ENCODE measurements around the gene TMEFF2. TPM values are rescaled to one million over a fixed set of nuclear protein-coding genes. Genes with fewer than 3 reads are reported as not detected.
"Not testable (repeated sequence)": the region's sequence is repeated elsewhere in the genome, so short reads cannot be mapped to it uniquely, and the experiment has no call there.

The TMEFF2 gene
- total RNA-seq, 1 donor from 2014 or later, result 0.41 TPM

GRCh38 chr2:192183296-192183695 lies 11.4 kb downstream of the TMEFF2 start:
- DNase-seq, result no peak

- DNase-seq, result no peak
Measured at GRCh38 chr2:192166946-192167345, 27.8 kb downstream of the TMEFF2 start.

DNA sequence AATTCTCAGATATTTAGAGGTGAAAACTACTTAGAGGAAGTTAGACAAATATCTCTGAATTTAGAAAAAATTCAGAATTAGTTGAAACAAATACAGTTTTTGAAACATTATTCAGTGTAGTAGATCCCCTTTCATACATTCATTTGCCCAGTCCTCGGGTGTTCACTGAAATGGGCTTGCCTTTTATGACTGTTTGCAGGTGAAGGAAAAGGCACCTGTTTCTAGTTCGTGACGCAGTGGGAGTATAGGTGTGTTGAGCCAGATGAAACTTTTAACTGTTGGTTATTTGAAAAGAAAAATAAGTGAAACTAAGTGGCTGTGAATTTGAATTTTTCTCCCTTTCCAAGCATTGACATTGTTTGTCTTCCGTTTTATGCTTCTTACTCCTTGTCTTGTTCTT lies 28.9 kb downstream of the TMEFF2 start:
- DNase-seq, result no peak

DNA sequence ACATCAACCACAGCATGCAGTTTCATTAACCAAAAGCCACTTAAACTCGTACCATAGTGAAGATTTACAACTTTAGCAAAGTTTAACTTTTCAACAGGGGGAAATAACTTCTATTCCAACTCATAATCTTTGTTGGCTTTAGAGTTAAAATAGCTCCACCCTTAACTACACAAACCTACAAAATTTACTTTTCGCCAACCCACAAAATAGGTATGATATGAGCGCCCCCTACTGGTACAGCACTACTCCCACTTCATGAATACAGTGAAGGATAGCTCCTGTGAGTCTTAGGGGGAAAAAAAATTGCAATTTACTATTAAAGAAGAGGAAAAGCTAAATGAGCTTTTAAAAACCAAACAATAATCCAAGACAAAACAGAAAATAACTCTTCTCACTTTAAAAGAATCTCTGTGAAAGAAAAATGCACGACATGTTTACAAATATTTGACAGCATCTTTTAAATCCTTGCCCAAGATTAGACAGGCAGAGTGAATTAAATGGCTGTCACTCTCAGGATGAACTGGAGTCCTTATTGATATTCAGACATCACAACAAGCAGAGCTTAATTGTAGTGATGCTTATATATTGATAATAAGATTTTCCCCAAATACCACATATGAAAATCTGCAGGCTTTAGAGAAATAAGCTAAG lies 32.2 kb downstream of the TMEFF2 start:
- DNase-seq, result peak; percentile 91

GRCh38 chr2:192161656-192162290 lies 33.0 kb downstream of the TMEFF2 start:
- no peak for DNase-seq

- DNase-seq, result no peak
Measured at GRCh38 chr2:192159736-192160135, 35.0 kb downstream of the TMEFF2 start.

DNA sequence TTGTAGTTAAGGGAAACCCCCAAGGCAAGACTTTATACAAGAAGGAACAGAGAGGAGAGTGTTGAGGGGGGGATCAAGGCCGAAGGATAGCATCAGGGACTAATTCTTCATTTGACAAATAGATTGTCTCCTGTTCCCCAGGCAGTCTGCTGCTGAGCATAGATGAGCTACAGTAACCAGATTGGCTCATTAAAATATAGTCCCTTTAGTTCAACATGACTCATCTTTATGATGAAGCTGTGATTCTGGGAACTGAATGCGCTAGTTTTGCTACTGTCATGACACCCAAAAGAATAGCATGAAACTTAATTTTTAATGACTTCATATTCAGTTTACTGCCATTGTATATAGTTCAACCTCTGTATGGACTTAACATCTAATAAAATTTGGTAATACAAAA lies 35.5 kb downstream of the TMEFF2 start:
- DNase-seq, result no peak

DNA sequence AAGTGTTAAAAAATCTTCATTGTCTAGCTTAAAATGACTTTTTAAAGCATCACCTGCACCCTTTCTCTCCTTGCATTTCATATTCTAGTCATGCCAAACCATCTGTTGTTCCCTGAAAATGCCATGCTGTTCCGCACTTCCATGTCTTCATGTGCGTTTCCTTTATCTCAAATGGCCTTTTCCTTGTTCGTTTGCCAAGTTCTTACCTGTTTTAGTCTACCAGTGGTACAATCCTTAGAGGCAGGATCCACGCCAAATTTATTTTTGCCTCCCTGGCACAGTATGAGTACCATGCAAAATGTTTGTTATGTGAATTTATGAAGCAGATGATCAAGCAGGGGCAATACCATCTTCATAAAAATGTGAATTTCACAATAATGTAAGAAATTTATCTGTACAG lies 37.0 kb downstream of the TMEFF2 start:
- no peak for DNase-seq

DNA sequence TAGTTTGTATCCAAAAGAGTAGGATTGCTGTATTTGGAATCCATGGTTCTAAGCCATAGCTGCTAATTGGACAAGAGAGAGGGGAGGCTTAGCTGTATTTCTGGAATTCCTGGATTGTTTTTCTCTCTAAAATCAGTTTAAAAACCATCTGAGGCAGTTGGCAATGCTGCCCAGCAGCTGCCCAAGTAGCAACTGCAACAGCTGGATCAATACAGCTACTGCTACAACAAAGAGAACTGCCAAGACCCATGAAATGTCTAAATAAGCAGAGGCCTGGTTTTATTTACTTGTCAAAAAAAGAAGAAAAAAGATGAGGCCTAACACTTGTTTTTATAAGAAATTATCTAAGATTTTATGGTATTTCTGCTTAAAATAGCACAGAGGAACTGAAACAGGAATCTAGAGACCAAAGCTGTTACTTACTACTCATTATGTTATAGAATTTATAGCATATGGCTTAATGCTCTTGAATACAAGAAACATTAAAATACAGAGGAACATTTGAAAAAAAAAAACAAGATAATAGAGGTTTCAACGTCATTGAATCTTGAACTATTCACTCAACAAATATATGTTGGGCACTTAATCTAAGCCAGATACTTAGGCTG lies 39.1 kb downstream of the TMEFF2 start:
- peak; percentile 92 for DNase-seq

- no peak for DNase-seq
Measured at GRCh38 chr2:192153561-192153960, 41.2 kb downstream of the TMEFF2 start.

DNA sequence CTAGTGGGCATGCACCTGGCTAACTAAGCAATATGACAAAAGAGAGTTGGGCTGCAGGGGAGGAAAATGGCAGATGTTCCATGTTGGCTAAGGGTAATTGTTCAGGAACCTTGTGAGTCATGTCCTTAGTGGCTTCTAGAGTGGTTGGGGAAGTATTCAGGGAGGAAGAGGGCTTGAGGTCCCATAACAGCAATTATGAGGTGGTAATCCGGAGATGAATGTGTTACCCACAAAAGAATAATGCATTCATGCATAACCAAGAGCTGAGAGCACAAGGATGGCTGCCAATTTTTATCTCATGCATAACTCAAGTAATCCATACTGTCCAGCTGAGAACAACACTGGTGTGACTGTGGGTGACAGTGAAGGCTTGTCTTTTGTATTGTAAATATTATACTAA lies 42.9 kb downstream of the TMEFF2 start:
- peak; percentile 63 for DNase-seq

GRCh38 chr2:192150166-192150565 lies 44.6 kb downstream of the TMEFF2 start:
- DNase-seq, result no peak

DNA sequence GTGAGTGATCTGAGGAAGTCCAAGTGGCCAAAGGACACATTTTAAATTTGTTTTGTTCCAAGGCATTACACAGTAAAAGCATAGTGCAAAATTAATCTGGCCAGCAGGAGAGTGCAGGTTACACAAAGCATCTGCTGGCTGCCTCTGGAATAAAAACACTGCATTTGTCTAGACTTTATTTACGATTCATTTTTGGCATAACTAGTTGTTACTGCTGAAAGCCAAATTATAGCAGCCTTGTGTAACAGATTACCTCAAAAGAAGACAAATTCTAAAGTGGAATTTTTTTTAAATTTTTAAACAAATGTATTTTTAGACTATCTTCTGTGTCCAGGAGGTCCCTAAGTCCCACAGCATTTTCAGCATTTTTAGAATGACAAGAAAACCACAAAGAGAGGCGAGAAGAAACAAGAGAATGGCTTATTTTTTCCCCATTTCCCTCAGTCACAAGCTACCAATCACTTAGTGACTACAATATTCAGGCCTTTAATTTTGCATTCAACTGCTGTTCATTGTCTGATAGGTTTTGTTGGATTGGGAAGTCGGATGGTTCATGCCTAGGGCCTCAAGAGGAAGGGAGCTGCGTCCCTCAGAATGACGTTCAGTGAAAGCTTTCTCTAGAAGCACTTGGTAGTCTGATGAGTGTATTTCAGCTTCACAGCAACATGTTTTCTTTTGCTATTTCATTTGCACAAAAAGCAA lies 46.0 kb downstream of the TMEFF2 start:
- DNase-seq, result peak; percentile 61

- no peak for DNase-seq
Measured at GRCh38 chr2:192148241-192148619, 46.5 kb downstream of the TMEFF2 start.

DNA sequence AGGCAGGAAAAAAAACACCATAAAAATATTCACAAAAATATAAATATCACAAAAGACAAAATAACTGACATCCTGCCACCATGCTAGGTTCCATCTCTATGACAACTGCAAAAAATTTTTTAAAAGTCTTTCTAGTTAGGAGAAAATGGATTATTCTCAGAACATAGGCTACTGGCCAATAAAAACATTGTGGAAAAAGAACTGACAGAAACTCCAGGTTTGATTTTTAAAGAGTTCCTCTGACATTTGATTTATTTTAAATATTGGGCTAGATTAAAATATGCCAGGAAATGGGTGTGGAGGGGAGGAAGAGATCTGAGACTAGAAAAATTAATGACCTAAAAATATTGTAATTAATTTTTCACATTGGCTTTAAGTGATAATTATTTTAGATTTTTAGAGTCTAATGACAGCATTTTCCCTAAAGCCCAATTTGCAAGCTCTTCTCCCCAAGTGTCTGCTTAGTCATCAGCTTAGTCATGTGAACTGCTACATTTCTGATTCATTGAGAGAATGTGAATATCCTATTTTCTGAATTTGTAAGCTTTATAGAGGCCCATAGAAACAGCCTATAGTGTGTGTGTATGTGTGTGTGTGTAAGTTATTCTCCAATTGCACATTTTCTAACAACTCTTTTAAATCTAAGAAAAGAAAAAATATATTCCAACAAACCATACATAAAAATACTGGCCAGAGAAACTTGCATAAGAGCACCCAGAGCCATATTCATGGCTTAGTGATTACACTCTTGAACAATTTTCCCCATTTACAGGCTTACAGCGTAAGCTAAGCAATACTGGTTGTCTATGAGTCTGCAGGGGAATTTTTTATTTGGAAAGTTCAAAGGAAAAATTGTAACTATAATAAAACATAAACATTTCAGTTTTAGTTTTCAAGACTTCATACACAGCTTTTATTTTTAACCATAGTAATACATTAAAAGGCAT lies 48.4 kb downstream of the TMEFF2 start:
- DNase-seq, result no peak

DNA sequence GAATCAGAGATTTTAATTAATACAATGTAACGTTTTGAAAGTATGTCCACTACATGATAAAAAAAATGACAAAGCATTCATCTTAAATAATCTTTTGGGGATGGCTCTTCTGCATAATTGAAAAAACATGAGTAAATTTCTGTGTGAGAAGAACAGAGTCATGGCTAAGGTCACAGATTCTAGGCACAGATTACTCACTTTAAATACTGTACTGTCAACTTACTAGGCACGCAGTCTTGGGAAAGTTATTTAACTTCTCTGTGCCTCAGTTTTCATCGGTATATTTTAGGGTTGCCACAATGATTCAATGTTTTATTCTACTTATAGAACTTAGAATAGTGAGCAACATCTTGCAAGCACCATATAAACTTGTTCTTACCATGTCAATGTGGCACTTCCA lies 49.2 kb downstream of the TMEFF2 start:
- DNase-seq, result no peak

DNA sequence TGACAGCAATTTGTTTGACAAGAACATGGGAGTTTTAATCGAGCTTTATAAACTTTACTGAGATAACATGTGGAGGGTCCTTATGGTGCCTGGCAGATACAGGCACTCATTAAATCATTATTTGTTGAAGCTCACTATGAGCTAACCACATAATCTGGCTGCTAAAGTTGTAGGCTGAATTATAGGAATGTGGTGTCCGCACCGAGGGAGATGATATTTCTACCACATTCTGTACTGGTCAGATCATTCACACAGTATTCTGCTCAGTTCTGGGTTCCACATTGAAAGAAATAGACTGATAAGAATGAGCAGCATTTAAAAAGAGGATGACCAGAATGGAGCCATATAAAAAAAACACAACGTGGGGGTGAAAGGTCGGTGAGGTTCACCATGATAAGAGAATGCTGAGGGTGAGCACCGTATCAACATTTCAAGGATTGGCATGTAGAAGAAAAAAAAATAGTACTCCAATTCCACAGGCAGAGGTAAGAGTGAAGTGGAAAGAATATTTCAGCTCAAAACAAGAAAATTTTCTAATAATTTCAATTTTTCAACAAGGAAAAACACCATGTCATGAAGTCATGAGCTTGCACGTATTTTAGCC lies 54.4 kb downstream of the TMEFF2 start:
- no peak for DNase-seq

GRCh38 chr2:192139813-192140212 lies 54.9 kb downstream of the TMEFF2 start:
- DNase-seq, result no peak

DNA sequence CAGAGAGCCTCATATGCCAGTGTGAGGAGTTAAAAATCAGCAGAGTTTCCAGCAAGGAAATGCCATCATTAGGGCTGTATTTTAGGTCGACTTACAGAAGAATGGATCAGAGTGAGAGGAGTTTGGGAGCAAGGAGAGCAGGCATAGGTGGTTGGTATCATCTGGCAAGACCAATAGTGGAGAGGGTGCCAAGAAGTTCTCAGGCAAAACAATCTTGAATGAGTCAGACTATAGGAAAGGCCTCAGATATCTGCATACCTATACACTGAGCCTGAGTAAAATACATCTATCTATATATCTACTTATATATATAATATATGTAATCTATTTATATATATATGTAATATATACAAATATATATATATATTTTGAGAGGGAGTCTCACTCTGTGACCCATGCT lies 57.3 kb downstream of the TMEFF2 start:
- no peak for DNase-seq

DNA sequence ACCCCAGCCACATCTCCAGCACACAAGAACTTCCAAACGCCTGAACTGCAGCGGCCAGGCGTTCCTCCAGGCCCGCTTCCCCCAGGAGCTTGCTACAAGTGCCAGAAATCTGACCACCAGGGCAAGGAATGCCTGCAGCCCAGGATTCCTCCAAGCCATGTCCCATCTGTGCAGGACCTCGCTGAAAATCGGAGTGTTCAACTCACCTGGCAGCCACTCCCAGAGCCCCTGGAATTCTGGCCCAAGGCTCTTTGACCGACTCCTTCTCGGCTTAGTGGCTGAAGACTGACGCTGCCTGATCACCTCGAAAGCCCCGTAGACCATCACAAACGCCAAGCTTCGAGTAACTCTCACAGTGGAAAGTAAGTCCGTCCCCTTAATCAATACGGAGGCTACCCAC lies 62.1 kb downstream of the TMEFF2 start:
- not testable (repeated sequence) for DNase-seq

DNA sequence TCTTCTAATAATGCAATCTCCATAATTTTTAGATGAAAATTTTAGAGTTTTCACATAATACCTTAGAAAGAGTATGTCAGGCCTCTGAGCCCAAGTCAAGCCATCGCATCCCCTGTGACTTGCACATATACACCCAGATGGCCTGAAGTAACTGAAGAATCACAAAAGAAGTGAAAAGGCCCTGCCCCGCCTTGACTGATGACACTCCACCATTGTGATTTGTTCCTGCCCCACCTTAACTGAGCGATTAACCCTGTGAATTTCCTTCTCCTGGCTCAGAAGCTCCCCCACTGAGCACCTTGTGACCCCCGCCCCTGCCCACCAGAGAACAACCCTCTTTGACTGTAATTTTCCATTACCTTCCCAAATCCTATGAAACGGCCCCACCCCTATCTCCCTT lies 64.4 kb downstream of the TMEFF2 start:
- not testable (repeated sequence) for DNase-seq

DNA sequence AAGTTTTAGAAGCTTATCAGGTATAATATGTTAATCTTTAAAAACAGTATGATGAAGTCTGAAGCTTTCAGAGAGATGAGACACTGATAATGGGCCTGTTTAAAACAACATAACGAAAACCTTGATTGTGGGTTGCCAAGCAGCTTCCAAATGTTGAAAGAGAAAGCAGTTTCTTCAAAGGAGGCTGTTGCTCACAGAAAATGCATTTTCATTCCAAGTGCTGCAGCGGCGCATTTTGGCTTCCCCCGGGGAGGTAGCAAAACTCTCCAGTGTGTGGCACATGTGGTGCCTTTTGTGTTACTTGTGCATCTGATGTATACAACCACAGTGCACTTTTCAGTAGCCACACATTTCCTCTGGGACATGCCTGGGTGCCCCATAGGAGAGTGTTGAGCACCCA lies 66.1 kb downstream of the TMEFF2 start:
- DNase-seq, result no peak
